CD4-positive, alpha-beta T cell treated with Interleukin-6 for 4 hours (primary cell): Measurements from ENCODE around the gene WDR31.

Source experiments
- DNase-seq: peaks from one replicate; pipeline ENCODE4 v3.0.0-alpha.2; 2020; ENCODE audit warnings: mixed read lengths

WDR31 gene

DNA sequence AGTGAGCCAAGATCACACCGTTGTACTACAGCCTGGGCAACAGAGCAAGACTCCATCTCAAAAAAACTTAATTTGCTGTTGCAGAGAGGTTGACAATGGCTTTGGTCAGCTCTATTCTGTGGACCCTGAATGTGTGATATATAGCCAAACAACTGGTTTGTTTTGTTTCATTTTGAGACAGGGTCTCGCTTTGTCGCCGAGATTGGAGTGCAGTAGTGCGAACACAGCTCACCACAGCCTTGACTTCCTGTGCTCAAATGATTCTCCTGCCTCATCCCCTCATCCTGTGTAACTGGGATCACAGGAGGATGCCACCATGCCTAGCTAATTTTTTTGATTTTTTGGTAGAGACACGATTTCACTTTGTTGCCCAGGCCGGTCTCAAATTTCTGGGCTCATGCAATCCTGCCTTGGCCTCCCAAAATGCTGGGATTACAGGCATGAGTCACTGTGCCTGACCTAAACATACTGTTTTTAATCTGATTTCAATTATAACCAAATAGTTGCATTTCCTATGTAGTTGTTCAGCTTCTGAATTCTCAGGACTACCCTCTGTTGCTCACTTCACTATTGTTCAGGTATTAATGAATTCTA lies 46.7 kb downstream of the WDR31 start:
- no peak for DNase-seq

DNA sequence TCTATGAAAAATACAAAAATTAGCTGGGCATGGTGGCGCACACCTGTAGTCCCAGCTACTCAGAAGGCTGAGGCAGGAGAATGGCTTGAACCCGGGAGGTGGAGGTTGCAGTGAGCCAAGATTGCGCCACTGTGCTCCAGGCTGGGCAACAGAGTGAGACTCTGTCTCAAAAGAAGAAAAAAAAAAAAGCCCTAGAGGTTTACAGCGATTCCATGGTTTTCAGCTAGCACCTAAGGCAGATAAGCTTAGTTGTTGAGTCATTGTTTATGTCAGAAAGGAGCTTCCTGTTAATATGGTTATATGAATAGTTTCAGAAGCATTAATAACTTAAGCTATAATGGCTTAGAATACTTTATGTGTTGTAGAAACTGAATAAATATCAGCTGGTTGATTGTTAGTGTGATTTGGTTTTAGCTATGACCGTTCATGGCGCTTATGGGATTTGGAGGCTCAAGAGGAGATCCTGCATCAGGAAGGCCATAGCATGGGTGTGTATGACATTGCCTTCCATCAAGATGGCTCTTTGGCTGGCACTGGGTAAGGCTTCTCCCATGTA lies 49.9 kb downstream of the WDR31 start:
- no peak for DNase-seq

GRCh38 chr9:113289091-113289490 lies 51.0 kb downstream of the WDR31 start:
- no peak for DNase-seq

DNA sequence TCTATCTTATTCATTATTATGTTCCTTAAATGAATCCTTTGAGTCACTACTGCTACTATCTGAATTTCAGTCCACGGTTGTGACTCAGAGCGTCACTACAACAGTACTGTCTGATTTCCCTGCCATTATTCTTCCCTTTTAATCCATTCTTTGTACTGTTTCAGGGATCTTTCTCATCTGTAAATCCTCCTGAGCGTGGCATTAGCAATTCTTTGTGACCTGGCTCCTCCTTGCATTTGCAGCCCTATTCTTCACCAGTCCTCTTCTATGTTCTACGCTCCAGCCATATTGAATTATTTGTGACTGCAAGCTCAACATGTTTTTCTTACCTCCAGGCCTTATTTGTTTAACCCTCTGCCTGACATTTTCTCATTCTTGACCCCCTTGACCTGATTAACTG lies 58.7 kb downstream of the WDR31 start:
- no peak for DNase-seq

- no peak for DNase-seq
These were observed 61.2 kb downstream of the WDR31 start for GRCh38 chr9:113278840-113279239.

DNA sequence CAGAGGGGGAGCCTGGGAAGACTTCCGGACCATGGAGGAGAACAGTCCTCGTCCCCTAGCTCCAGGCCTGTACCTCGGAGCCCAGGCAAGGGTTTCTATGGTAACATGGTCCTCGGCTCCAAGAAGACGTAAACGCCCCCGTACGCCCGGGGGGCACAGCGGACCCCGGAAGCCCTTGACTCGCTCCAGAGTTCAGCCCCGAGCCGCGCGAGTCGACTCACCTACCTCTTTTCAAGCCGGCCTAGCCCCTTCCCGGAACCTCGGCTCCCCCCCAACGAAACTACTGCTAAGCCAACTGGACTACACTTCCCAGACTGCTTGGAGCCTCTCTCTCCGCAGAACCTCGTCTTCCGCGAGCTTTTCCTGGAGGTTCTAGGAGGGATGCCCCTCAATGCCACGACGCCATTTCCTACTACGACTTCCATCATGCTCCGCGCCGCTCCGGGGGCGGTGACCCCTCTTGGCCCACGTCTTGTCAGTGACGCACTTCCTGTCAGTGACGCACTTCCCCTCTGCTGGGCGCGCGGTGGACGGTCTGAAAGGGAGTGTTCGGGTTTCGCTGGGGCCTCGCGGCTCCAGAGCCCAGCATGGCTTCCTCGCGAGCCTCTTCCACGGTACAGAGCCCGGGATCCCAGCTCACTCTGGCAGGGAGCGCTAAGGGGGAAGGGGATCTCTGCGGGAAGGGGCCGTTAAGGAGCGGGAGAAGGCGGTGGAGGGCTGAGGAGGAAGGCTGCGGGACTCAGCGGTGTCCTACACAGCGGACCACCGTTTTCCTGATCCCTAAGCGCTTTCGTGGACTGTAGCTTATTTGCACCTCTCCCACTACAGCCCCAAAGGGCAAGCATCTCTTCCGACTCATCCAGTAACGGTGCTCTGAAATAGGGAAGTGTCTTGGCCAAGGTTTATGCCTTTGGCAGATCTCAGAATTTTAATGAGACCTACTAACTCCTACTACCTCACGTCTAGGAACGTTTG lies 64.6 kb downstream of the WDR31 start, which contains the start of the genes CDC26 and PRPF4:
TSS of gene CDC26 (minus strand) at position 416 of the 975 bp plus-strand sequence. CDS start 3,065 bp downstream, outside the sequence.
TSS of gene PRPF4 (plus strand) at position 502 of the 975 bp plus-strand sequence. CDS start at position 588, 86 bp downstream.
- peak; percentile 96 for DNase-seq

DNA sequence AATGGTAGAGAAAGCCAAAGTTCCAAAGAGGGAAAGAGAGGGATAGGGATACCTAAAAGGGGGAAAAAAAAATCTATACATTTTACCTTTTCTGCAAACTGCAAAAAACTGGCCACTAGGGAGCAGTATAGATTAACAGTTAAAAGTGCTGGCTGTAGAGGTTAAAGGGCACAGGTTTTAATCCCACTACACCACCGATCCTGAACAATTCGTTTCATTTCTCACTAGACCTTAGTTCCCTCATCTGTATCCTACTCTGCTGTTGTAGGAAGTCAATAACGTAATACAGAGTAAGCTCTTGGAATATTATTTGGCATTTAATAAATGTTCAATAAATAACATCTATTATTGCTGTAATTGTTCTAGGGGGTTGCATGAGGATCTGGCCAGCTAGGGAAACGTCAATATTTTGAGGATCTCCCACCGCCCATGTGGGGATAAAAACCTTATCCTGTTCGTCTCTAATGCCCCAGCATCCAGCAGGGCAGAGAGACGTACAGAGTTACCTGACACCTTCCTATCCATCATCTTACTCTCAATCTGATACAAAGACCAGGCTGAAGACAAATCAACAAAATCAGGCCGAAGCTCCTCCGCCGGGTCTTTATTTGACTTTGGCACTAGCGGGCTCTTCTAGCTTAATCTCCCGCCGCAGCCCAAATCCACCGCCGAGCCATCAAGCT lies 65.5 kb downstream of the WDR31 start:
- peak; percentile 35 for DNase-seq

DNA sequence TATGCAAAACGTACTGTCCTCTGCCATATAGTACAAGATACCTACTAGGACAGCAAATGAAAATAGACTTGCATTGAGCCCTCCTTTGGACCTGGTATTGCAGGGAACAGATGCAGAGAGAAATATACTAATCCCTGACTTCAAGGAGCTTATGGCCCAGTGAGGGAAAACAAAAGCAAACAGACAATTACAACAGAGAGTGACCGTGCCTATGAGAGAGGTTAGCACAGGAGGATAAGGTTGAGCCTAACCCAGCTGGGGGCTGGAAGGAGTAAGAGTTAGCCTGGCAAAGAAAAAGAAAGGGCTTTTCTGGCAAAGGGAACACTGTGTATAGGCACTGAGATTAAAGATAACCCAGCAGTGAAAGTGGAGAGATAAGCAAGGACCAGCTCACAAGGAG lies 70.2 kb downstream of the WDR31 start:
- no peak for DNase-seq

GRCh38 chr9:113269355-113269754 lies 70.7 kb downstream of the WDR31 start:
- DNase-seq = no peak

- DNase-seq = no peak
These were observed 72.0 kb downstream of the WDR31 start for GRCh38 chr9:113267911-113268566.

GRCh38 chr9:113266174-113266573 lies 73.9 kb downstream of the WDR31 start:
- DNase-seq = no peak
